GM18870 (cell line): Measurements from ENCODE around the gene NSMF.

Source experiments
- ATAC-seq: cut with Tn5 transposase; IDR thresholded peaks from one replicate; pipeline ENCODE4 v1.9.1; 2021; ENCODE audit warnings: moderate library complexity; ENCODE audit not compliant: unreplicated experiment

NSMF gene

GRCh38 chr9:137433349-137433915 is 25.7 kb downstream of the NSMF start:
- no peak for ATAC-seq

- no peak for ATAC-seq
These were observed 26.3 kb downstream of the NSMF start for GRCh38 chr9:137432687-137433348.

- no peak for ATAC-seq
These were observed 27.7 kb downstream of the NSMF start for GRCh38 chr9:137431416-137431931.

- no peak for ATAC-seq
These were observed 28.3 kb downstream of the NSMF start for GRCh38 chr9:137430723-137431415.

GRCh38 chr9:137429974-137430722 is 29.0 kb downstream of the NSMF start:
- ATAC-seq = no peak

- no peak for ATAC-seq
These were observed 29.6 kb downstream of the NSMF start for GRCh38 chr9:137429546-137429890.

- ATAC-seq = no peak
These were observed 30.1 kb downstream of the NSMF start for GRCh38 chr9:137428841-137429545.

- no peak for ATAC-seq
These were observed 30.9 kb downstream of the NSMF start for GRCh38 chr9:137428311-137428630.

- ATAC-seq = no peak
These were observed 31.5 kb downstream of the NSMF start for GRCh38 chr9:137427454-137428310.

GRCh38 chr9:137426018-137426681 is 33.0 kb downstream of the NSMF start:
- ATAC-seq = no peak

- ATAC-seq = no peak
These were observed 35.4 kb downstream of the NSMF start for GRCh38 chr9:137423514-137424291.

- ATAC-seq = no peak
These were observed 36.3 kb downstream of the NSMF start, which contains the start of the genes EXD3 and NOXA1 for GRCh38 chr9:137422604-137423513. TSS of gene EXD3 (minus strand) at chr9:137423162. CDS start at chr9:137395357, 27,805 bp downstream. TSS of gene NOXA1 (plus strand) at chr9:137423393. CDS start at chr9:137423530, 137 bp downstream.

- ATAC-seq = no peak
These were observed 37.1 kb downstream of the NSMF start for GRCh38 chr9:137421838-137422603.

GRCh38 chr9:137417161-137418021 is 41.7 kb downstream of the NSMF start:
- ATAC-seq = no peak

- ATAC-seq = no peak
These were observed 42.5 kb downstream of the NSMF start for GRCh38 chr9:137416563-137417151.
